MV-4-11 (cell line): ENCODE results near the gene KCTD3.

Source experiments
- DNase-seq: peaks from one replicate; lab custom pipeline; 2025; lab: John Stamatoyannopoulos, UW

KCTD3 gene

GRCh38 chr1:215566556-215567490 lies at the start of gene KCTD3:
KCTD3 (plus strand) TSS chr1:215567304; CDS start chr1:215567686, 382 bp downstream.
- DNase-seq, result peak; percentile 63

GRCh38 chr1:215517441-215517891 lies 49.6 kb upstream of the KCTD3 start:
- peak; percentile 76 for DNase-seq

DNA sequence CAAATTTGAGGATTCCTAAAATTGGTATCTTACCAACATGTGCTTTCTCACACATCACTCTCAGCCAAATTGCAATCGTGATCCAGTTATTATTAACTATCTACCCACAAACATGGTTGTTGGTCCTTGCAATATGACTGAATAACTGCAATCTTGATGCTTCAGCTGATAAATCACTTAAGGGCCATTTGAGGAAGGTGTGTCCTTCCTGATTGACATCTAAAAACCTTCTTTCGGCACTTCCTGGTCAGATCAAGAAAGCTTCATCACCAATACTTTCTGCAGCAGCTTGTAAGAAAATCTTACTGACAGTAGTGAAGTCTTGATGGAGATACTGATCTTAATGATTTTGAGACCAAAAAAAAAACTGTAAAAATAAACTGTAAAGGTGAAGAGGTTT lies 48.5 kb upstream of the KCTD3 start:
- DNase-seq, result no peak

- no peak for DNase-seq
Observed at GRCh38 chr1:215521279-215521678, 45.8 kb upstream of the KCTD3 start.

- DNase-seq, result no peak
Observed at GRCh38 chr1:215523128-215523861, 43.8 kb upstream of the KCTD3 start.

DNA sequence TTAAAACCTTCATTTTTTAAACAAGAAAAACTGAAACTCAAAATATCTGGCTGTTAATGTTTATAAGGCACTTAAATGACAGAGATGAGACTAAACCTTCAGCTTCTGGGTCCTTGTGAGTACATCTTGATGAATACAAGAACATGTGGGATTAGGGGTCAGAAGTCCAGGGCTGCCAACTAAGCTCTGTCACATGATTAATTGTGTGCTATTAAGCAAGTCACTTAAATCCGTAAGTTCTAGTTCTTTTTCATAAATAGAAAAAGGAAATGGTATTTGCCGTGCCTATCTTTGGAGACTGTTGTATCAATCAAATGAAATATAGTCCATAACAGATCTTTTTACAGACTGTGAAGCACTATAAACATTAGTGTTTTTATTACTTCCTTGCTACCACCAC lies 43.2 kb upstream of the KCTD3 start:
- peak; percentile 73 for DNase-seq

- peak; percentile 40 for DNase-seq
Observed at GRCh38 chr1:215526147-215526845, 40.8 kb upstream of the KCTD3 start.

DNA sequence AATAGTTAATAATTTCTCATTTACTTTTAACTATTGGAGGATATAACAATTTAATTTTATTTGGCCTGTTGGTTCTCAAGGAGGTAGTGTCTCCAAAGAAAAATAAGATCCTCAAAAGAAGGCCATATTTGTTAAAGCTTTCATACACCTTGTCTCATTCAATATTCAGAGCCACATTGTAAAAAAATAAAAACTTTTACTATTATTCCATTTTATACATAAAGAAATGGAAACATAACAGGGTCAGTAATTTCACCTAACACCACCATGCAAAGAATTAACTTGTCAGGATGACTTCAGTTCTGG lies 40.3 kb upstream of the KCTD3 start:
- DNase-seq, result no peak

- no peak for DNase-seq
Observed at GRCh38 chr1:215529111-215529510, 38.0 kb upstream of the KCTD3 start.

- no peak for DNase-seq
Observed at GRCh38 chr1:215529571-215529970, 37.5 kb upstream of the KCTD3 start.

DNA sequence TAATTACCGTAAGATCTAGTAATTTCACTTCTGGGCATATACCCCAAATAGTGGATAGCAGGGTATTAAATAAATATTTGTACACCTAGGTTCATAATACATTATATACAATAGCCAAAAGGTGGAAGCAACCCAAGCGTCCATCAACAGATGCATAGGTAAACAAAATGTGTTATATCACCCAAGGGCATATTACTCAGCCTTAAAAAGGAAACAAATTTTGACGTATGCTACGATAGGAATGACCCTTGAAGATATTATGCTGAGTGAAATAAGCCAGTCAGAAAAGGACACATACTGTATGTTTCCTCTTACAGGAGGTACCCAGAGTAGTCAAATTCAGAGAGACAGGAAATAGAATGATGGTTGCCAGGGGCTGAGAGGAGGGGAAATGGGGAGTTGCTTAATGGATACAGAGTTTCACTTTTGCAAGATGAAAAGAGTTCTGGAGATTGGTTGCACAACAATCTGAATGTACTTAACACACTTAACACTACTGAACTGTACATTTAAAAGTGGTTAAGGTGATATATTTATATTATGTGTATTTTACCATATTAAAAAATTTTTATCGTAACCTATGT lies 36.6 kb upstream of the KCTD3 start:
- DNase-seq, result peak; percentile 94

GRCh38 chr1:215539803-215540570 lies 27.1 kb upstream of the KCTD3 start:
- no peak for DNase-seq

DNA sequence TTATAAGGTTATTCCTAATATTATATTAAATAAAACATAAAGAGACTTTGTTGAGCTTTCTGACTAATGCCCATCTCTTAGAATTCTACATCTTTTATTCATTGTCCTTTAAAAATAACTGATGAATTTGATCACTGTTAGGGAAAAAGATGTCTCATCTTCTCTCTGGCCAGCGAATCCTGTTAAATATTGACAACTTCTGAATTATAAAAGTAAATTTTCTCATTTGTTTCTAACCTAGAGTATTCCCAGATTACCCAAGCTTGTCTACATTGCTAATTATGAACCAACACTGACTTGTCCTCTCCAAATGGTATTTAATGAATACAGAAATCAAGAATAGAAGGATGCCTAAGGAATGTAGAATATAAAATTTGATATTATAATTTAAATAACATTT lies 24.8 kb upstream of the KCTD3 start:
- no peak for DNase-seq

GRCh38 chr1:215543191-215543606 lies 23.9 kb upstream of the KCTD3 start:
- DNase-seq, result peak; percentile 99

- no peak for DNase-seq
Observed at GRCh38 chr1:215543806-215544205, 23.3 kb upstream of the KCTD3 start.

- DNase-seq, result no peak
Observed at GRCh38 chr1:215544566-215544965, 22.5 kb upstream of the KCTD3 start.

DNA sequence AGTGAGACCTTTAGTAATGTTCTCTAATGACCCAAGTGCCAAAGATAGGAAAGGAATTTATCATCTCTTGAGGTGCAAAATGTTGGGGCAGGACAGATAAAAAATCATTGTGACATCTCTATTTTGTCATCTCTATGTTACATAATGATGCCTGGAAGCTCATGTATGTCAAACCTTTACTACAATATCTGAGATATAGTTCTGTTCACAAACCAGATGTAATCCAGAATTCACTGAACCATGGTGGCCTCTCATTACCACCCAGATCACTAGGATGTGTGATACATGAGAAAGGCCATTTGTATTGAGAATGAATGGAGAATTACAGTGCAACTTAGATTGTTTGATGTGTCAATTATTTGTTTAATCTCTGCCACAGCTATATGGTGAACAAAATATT lies 22.0 kb upstream of the KCTD3 start:
- no peak for DNase-seq

DNA sequence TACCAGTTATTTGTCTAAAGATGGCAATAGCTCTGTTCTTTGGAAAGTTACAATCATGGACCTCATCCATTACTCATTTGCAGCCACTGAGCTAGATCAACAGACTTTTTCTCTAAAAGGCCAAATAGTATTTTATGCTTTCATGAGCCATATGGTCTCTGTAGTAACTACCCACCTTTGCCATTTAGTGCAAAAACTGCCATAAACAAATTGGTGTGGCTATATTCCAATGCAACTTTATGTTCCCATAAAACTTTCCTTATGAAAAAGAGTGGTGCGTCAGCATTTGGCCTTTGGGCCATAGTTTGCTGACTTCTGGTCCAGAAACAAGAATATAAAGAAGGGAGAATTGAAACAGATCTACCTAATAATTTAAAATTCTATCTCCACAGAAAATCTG lies 20.1 kb upstream of the KCTD3 start:
- no peak for DNase-seq

DNA sequence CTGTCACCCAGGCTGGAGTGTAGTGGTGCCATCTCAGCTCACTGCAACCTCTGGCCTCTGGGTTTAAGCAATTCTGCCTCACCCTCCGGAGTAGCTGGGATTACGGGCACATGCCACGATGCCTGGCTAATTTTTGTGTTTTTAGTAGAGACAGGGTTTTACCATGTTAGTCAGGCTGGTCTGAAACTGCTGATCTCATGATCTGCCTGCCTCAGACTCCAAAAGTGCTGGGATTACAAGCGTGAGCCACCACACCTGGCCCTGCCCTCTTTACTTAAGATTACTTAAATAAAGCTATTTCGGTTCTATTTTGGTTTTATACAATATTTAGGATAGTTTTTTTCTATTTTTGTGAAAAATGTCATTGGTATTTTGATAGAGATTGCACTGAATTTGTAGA lies 15.3 kb upstream of the KCTD3 start:
- no peak for DNase-seq

GRCh38 chr1:215554865-215555264 lies 12.2 kb upstream of the KCTD3 start:
- no peak for DNase-seq

DNA sequence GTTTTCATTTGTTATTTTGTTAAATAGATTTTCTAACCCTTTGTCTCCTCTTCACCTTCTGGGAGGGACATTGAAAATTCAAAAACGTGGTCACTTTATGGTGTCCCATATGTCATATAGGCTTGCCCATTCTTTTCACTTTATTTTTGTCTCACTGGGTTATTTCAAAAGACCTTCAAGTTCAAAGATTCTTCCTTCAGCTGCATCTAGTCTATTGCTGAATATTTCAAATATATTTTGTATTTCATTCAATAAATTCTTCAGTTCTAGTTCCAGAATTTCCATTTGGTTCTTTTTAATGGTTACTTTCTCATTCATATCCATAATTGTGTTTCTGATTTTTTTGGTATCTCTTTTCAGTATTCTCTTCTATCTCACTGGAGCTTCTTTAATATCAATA lies 11.6 kb upstream of the KCTD3 start:
- DNase-seq, result no peak
